RPMI8226 (cell line): Measurements from ENCODE around the gene CFDP1.
A peak's percentile ranks its signal among the peaks of the same experiment; 100 is the strongest.

Experiments
- DNase-seq: peaks from one replicate; pipeline ENCODE4 v3.0.0-alpha.2; 2015

The CFDP1 gene

GRCh38 chr16:75432828-75433731, at the start of gene CFDP1:
TSS of gene CFDP1 (minus strand) at chr16:75433503. CDS start at chr16:75433352, 151 bp downstream.
- peak; percentile 99 for DNase-seq

GRCh38 chr16:75482434-75483205, 49.3 kb upstream of the CFDP1 start:
- DNase-seq, result no peak

GRCh38 chr16:75481475-75481874, 48.2 kb upstream of the CFDP1 start:
- DNase-seq, result peak; percentile 20

DNA sequence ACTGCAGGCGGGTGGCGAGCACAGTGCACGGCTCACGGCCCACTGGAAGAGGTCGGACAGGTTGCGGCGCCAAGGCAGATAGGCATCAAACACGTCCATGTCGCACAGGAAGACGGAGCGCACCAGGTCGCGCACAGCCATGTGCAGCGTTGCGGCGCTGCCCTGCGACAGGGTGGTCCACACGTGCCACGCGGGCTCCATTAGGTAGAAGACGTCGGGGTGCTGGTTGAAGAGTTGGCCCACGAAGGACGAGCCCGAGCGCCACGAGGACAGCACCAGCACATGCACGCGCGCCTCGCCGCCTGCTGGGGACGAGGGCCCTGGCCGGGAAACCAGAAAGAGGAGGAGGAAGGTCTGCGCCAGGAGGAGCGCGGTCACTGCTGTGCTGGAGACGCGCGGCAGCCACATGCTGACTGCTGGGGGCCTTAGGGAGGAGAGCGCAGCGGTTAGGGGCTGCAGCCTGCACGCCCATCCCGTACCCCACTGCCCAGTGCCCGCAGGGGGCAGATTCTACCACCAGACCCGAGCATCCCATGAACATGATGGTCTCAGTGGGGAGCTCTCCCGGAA, 46.2 kb upstream of the CFDP1 start:
- DNase-seq, result no peak

GRCh38 chr16:75478480-75479345, 45.4 kb upstream of the CFDP1 start:
- no peak for DNase-seq

GRCh38 chr16:75477680-75478473, 44.6 kb upstream of the CFDP1 start:
- peak; percentile 46 for DNase-seq

- no peak for DNase-seq
These were observed 43.5 kb upstream of the CFDP1 start for GRCh38 chr16:75476817-75477216.

DNA sequence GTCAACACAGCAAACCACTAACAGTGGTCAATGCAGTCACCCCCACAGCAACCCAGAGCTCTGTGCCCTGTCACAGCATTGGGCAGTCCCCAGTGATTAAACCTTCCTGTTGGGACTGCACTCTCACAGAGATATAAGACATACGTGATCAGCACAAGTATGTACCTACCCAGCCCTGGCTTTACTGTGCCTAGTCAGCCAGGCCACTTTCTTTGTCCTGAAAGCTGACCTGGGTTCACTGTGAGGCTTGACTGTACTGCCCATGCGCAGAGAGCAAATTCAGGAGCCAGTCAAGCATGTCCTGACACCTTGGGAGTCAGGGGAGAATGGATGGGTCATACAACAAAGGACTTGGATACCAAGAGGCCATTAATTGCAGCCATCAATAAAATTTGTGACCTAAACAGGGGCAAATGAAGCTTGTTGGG, 42.1 kb upstream of the CFDP1 start:
- no peak for DNase-seq

DNA sequence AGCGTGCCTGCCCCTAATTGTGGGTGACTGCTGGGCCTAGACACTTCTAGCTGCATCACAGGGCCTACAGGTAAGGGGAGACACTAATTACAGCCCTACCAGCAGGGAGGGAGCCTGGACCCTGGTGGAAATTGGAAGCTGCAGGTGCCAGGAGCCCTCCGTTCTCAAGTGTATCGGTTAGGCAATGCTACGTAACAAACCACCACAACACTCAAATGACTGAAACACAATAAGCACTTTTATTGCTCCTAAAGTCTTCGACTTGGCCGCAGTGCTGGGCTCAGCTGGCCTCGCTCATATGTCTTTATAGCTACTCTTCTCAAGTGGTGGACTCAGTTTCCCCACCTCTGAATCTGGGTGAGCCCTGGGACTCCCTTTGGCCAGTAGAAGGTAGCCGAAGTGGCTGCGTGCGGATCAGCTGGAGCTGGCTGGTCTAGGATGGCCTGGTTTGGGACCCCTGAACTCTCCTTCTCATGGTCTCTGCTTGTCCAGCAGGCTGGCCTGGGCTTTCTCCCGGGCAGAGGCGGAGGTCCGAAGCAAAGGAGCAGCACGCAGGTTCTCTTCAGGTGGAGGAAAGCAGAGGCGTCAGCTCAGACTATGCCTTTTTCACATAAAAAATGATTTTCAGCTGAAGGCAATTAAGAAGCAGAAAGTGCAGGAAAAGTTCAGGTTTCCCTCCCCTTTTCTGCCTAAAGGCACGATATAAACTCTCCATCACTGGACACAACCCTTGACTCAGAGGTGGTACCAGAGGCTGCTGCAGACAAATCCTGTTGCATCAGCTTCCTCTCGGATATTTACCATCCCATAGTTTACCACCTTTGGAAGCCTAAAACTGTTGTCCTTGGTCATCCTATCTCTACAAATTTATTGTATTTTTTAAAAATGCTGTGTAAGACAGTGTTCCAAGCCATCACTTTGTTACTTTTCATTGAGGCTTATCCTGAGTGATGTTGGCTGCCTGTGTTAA, 39.9 kb upstream of the CFDP1 start:
- DNase-seq, result no peak

DNA sequence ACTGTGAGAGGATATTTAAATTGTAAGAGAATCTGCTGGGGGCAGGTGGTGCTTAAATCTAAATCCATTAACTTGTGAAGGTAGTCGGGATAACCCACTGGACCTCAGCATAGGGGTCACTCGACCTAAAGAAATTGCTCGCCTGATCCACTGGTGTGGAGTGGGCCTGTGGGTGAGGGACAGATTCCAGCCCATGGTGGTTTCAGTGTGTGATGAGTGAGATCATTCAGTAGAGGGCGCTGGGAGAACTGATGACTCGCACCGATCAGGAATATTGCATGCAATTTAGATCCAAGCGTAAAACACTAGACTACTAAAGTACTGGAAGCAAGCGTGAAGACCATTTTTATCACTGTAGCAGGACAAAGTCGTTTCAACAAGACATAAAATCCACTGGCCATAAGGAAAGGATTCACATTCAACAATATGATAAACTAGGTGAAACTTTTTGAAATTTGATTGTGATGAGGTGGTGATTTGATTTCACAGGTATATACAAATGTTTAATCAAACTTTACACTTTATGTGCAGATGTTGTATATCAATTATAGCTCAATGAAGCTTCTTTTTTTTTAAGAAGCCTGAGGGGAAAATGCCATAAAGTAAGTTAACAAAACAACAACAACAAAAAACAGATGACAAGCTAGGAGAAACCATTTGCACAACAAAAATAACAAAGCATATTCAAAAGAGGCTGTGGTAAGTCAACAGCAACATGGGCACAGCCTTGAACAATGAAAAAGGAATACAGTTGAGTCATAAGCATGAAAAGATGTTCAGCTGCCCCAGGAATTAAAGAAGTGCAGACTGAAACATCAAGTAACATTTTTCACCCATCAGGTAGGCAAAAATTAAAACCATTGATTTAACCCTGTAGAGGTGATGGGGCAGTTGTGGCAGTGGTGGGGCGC, 38.7 kb upstream of the CFDP1 start:
- peak; percentile 67 for DNase-seq

DNA sequence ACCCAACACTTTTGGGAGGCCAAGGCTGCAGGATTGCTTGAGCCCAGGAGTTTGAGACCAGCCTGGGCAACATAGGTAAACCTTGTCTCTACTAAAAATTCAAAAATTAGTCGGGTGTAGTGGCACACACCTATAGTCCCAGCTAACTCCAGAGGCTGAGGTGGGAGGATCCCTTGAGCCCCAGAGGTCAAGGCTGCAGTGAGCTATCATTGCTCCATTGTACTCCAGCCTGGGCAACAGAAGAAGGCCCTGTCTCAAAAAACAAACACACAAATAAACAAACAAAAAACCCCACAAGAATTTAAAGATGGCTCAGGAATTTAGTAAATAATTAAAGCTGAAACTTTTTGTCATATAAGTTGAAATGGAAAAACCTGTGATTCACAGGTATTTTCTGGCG, 33.5 kb upstream of the CFDP1 start:
- DNase-seq, result no peak

DNA sequence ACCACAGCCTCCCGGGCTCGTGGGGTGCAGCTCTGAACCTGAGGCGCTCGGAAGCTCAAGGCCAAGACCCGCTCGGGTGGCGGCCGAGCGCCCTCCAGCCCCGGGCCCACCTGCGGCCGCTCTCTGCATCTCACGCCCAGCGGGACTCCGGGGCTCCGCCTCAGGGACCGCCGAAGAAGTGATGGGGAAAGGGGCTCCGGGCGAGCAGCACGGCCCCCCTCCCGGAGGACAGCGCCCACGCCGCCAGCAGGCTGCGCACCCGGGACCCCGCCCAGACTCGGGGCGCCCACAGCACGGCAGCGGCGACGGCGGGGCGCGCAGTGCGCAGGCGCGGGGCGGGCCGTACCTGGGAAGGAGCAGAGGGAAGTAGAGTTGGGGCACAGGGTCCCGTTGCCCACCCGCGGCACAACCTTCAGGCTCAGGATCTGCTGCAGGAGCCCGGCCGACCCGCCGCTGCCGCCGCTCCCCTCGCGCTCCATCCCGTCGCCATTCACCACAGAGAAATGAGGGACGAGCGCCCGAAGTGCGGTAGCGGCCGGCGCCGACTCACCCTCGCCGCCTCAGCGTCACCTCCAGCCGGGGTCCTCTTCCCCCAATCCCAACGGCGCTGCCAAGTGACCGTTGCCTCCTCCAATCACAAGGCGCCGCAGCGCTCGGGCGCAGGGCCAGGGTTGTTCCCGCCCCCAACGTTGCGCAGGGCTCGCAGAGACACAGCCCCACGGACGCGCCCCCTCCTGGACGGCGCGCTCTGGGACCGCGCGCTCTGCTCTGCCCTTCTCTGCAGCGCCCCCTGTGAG, 31.0 kb upstream of the CFDP1 start, which contains the start of gene TMEM170A:
TMEM170A (minus strand) TSS at position 568 of the 797 bp plus-strand sequence; CDS start at position 479, 89 bp downstream.
- peak; percentile 100 for DNase-seq

DNA sequence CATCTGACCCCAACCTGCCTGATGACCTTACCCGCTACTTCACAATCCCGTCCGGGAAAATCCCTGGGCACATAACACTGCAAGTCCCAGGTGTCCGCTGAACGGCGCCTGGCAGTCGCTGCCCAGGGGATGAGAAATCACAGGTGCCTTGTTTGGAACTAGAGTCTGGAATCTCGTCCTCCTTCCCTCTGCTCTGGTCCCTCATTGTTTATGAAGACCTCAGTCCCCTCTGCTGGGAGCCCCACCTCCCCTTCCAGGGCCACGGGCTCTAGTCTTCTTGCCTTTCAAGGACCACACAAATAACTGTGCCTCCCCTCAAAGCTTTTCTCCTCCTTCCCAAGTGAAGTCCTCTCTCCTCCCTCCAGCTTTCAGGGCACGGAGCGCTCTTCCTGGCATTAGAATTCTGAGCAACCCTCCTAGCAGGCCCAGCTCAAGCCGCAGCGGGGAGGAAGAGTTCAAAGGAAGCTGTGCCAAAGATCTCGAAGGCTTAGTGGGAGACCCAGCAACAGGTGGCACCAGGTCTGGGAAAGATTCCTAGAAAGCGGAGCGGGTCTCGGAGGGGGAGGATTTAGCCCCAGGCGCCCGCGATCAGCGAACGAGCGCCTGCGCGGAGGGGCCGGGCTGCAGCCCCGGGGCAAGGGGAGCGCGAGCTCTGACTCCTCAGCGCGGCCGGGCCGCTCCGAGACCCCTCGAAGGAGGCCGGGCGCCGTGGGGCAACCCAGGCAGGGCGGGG, 30.3 kb upstream of the CFDP1 start:
- peak; percentile 47 for DNase-seq

DNA sequence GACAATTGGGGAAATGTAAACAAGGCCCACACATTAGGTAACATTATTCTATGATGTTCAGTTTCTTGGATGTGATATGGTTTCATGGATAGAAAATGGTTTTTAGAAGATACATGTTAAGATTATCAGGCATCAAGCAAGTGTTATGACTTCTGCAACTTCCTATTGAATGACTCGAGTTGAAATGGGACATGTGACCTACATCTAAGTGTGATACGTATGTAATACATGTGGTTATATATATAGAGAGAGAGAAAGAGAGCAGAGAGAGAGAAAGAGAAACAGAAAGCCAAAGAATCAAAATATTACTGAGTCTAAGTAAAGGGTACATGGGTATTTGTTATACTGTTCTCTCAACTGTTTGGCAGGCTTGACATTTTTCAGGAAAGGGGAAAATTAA, 29.5 kb upstream of the CFDP1 start:
- DNase-seq, result peak; percentile 14

- DNase-seq, result no peak
These were observed 28.3 kb upstream of the CFDP1 start for GRCh38 chr16:75461575-75461974.

- no peak for DNase-seq
These were observed 27.1 kb upstream of the CFDP1 start for GRCh38 chr16:75460446-75460845.

GRCh38 chr16:75459691-75460090, 26.4 kb upstream of the CFDP1 start:
- no peak for DNase-seq

DNA sequence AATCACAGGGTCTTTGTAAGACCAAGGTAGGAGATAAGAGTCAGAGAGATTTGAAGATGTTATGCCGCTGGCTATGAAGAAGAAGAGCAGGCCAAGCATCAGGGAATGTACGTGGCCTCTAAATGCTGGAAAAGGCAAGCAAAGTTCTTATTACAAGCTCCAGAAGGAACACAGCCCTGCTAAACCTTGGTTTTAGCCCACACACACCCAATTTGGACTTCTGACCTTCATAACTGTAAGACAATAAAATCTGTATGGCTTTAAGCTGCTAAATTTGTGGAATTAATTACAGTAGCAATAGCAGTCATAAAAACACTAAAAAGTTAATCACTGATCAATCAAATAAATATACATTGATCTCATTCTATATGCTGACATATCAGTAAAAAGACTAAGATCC, 25.1 kb upstream of the CFDP1 start:
- no peak for DNase-seq
